Measurements from ENCODE around the gene MCTP1. TPM values are rescaled to one million over a fixed set of nuclear protein-coding genes. Genes with fewer than 3 reads are reported as not detected.

Gene MCTP1
- total RNA-seq, 1 experiment from 2014 or later = 0.44 TPM

DNA sequence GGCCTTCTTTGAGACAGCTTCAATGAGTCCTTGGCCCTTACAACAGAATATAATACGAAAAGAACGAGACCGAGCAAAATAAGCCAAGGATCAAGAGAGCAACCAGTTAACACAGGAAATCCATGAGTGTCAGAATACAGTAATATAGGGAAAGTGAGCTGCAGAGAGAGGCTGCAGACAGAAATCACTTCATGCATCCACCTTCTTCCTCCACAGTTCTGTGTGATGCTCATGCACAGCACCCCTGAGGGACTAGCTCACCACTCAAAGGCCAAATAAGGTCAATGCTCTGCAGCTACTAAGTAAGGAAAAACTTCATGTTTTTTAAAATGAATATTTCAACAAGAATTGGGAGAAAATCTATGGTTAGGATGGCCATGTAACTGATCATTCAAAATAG, 257.1 kb downstream of the MCTP1 start:
- Histone ChIP-seq H3K4me3 (replicated peaks in 1 of 2; ENCODE audit: low read depth in 1 of 2, low read length in 2 of 2) (no peak overlapping the region), H3K79me2 (ENCODE audit: insufficient read depth, low read length) (no peaks in the 10 kb centered on the region), H3K9me2 (ENCODE audit: insufficient read depth) (no peaks in the 10 kb centered on the region), H2AFZ (ENCODE audit: low read depth, low read length, poor library complexity, severe bottlenecking) (no peak overlapping the region), H3K4me2 (ENCODE audit: low read length) (no peak overlapping the region), H3K9me3 (ENCODE audit: control insufficient read depth in 1 of 2, insufficient read depth in 1 of 2, low read depth in 1 of 2, low read length in 2 of 2) (no peaks in the 10 kb centered on the region), H3K4me1 (ENCODE audit: control insufficient read depth in 1 of 2, insufficient read depth in 2 of 2, low read length in 2 of 2) (no peaks in the 10 kb centered on the region), H4K20me1 (ENCODE audit: insufficient read depth) (no peaks in the 10 kb centered on the region), H3K27ac (ENCODE audit: low read depth, low read length) (no peak overlapping the region), H3K9ac (ENCODE audit: low read length) (no peak overlapping the region), H3K36me3 (ENCODE audit: control insufficient read depth in 1 of 2, insufficient read depth in 2 of 2, low read length in 2 of 2) (no peaks in the 10 kb centered on the region), H3K27me3 (ENCODE audit: insufficient read depth, low read length) (no peaks in the 10 kb centered on the region)
- BruUV-seq (replicated peaks) = no TSS peak
- RAD21 ChIA-PET (ENCODE audit: low non-redundant PET in 1 of 2, low total read pairs in 2 of 2, uncharacterized antibody in 2 of 2, unreplicated experiment in 2 of 2) = no interaction called here
- no peak for TF ChIP-seq RAD21 (IDR thresholded peaks at IDR 0.05; ENCODE audit: low read depth)
- TF ChIP-seq SP1 (IDR thresholded peaks at IDR 0.05; ENCODE audit: low read depth) = no peak
- no peak for TF ChIP-seq ZFX (IDR thresholded peaks at IDR 0.05)
- no peak for TF ChIP-seq CEBPB (IDR thresholded peaks at IDR 0.05; ENCODE audit: low read depth)
- TF ChIP-seq ELF1 (IDR thresholded peaks at IDR 0.05; ENCODE audit: borderline replicate concordance, low read depth) = no peak
- CTCF ChIA-PET = interaction anchor here (0.8 kb wide), 1 partner anchor 14 kb away, joined by 3 read pairs; no protein-coding TSS in a partner anchor
- POLR2A ChIA-PET = no interaction called here
- intact Hi-C loops (cut with micrococcal nuclease) = no loop called here
- ATAC-seq (no peak), DNase-seq (ENCODE audit: low read depth, low spot score) (no peak)

DNA sequence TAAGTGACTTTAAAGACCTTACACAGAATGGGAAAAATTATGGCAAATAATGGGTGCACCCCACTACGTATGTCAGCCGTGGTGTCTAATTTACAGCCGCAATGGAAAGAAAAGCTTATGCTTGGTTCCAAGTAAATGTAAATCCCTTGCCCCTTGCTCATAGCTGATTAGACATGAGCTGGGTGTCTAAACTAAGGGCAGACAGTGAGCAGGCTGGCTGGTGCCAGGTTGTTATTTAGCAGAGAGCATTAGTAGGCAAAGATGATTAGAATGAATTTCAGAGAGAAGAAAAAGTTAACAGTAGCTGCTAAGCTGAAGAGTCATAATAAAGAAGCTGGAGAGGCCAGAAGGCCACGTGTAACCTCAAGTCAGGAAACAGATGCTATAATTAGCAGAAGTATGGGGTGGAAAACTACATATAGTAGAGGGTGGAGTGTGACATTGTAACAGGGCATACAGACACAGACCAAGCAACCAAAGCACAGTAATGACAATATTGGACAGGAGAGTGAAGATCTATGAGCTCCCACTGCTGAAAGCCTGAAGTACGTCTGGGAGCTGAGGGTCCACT, 257.7 kb downstream of the MCTP1 start:
- no peak overlapping the region for H3K4me2 ChIP-seq (ENCODE audit: low read length)
- no peaks in the 10 kb centered on the region for H3K9me3 ChIP-seq (ENCODE audit: control insufficient read depth in 1 of 2, insufficient read depth in 1 of 2, low read depth in 1 of 2, low read length in 2 of 2)
- no peak overlapping the region for H2AFZ ChIP-seq (ENCODE audit: low read depth, low read length, poor library complexity, severe bottlenecking)
- no TSS peak for BruUV-seq (replicated peaks)
- ChIA-PET CTCF (interaction anchor here (0.8 kb wide), 1 partner anchor 14 kb away, joined by 3 read pairs; no protein-coding TSS in a partner anchor), POLR2A (no interaction called here), RAD21 (ENCODE audit: low non-redundant PET in 1 of 2, low total read pairs in 2 of 2, uncharacterized antibody in 2 of 2, unreplicated experiment in 2 of 2) (no interaction called here)
- no peak overlapping the region for H3K4me3 ChIP-seq (replicated peaks in 1 of 2; ENCODE audit: low read depth in 1 of 2, low read length in 2 of 2)
- no peaks in the 10 kb centered on the region for H3K79me2 ChIP-seq (ENCODE audit: insufficient read depth, low read length)
- no peaks in the 10 kb centered on the region for H3K4me1 ChIP-seq (ENCODE audit: control insufficient read depth in 1 of 2, insufficient read depth in 2 of 2, low read length in 2 of 2)
- no peaks in the 10 kb centered on the region for H4K20me1 ChIP-seq (ENCODE audit: insufficient read depth)
- H3K27me3 ChIP-seq (ENCODE audit: insufficient read depth, low read length) = no peaks in the 10 kb centered on the region
- intact Hi-C loops (cut with micrococcal nuclease) = no loop called here
- TF ChIP-seq EGR1 (IDR thresholded peaks at IDR 0.05; ENCODE audit: low read depth) = no peak
- TF ChIP-seq ZNF274 (IDR thresholded peaks at IDR 0.05; ENCODE audit: low read depth, low read length) = no peak
- TF ChIP-seq SIN3A (IDR thresholded peaks at IDR 0.05; ENCODE audit: low read depth) = no peak
- TF ChIP-seq RAD21 (IDR thresholded peaks at IDR 0.05; ENCODE audit: low read depth) = no peak
- TF ChIP-seq, protein P1, sequence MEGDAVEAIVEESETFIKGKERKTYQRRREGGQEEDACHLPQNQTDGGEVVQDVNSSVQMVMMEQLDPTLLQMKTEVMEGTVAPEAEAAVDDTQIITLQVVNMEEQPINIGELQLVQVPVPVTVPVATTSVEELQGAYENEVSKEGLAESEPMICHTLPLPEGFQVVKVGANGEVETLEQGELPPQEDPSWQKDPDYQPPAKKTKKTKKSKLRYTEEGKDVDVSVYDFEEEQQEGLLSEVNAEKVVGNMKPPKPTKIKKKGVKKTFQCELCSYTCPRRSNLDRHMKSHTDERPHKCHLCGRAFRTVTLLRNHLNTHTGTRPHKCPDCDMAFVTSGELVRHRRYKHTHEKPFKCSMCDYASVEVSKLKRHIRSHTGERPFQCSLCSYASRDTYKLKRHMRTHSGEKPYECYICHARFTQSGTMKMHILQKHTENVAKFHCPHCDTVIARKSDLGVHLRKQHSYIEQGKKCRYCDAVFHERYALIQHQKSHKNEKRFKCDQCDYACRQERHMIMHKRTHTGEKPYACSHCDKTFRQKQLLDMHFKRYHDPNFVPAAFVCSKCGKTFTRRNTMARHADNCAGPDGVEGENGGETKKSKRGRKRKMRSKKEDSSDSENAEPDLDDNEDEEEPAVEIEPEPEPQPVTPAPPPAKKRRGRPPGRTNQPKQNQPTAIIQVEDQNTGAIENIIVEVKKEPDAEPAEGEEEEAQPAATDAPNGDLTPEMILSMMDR (IDR thresholded peaks at IDR 0.05 in 2 of 3, conservative IDR thresholded peaks at IDR 0.05 in 1 of 3; ENCODE audit: borderline replicate concordance in 1 of 3, insufficient read depth in 1 of 3, low read depth in 2 of 3, low read length in 2 of 3) = no peak
- no peak for TF ChIP-seq POLR2AphosphoS5 (IDR thresholded peaks at IDR 0.05; ENCODE audit: low read depth, low read length)
- no peak for TF ChIP-seq JUND (IDR thresholded peaks at IDR 0.05)
- TF ChIP-seq FOSL1 (IDR thresholded peaks at IDR 0.05; ENCODE audit: low read depth) = no peak
- no peak for TF ChIP-seq EZH2 (IDR thresholded peaks at IDR 0.05)
- TF ChIP-seq, protein P2, sequence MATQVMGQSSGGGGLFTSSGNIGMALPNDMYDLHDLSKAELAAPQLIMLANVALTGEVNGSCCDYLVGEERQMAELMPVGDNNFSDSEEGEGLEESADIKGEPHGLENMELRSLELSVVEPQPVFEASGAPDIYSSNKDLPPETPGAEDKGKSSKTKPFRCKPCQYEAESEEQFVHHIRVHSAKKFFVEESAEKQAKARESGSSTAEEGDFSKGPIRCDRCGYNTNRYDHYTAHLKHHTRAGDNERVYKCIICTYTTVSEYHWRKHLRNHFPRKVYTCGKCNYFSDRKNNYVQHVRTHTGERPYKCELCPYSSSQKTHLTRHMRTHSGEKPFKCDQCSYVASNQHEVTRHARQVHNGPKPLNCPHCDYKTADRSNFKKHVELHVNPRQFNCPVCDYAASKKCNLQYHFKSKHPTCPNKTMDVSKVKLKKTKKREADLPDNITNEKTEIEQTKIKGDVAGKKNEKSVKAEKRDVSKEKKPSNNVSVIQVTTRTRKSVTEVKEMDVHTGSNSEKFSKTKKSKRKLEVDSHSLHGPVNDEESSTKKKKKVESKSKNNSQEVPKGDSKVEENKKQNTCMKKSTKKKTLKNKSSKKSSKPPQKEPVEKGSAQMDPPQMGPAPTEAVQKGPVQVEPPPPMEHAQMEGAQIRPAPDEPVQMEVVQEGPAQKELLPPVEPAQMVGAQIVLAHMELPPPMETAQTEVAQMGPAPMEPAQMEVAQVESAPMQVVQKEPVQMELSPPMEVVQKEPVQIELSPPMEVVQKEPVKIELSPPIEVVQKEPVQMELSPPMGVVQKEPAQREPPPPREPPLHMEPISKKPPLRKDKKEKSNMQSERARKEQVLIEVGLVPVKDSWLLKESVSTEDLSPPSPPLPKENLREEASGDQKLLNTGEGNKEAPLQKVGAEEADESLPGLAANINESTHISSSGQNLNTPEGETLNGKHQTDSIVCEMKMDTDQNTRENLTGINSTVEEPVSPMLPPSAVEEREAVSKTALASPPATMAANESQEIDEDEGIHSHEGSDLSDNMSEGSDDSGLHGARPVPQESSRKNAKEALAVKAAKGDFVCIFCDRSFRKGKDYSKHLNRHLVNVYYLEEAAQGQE (IDR thresholded peaks at IDR 0.05; ENCODE audit: low read depth) = no peak
- H3K36me3 ChIP-seq (ENCODE audit: control insufficient read depth in 1 of 2, insufficient read depth in 2 of 2, low read length in 2 of 2) = no peaks in the 10 kb centered on the region
- no peak overlapping the region for H3K9ac ChIP-seq (ENCODE audit: low read length)
- ATAC-seq (no peak), DNase-seq (ENCODE audit: low read depth, low spot score) (no peak)
- H3K9me2 ChIP-seq (ENCODE audit: insufficient read depth) = no peaks in the 10 kb centered on the region
- H3K27ac ChIP-seq (ENCODE audit: low read depth, low read length) = no peak overlapping the region

Measured in HCT116 (cell line).